ENCODE data around the gene SLC16A2. TPM values are rescaled to one million over a fixed set of nuclear protein-coding genes. Genes with fewer than 3 reads are reported as not detected.

Gene SLC16A2
- total RNA-seq, 1 experiment from 2014 or later: 8.5 TPM

- Histone ChIP-seq H3K27ac (ENCODE audit: low read length) (no peak overlapping the region), H3F3A (ENCODE audit: low read length, unreplicated experiment) (no peaks in the 10 kb centered on the region), H3K27me3 (ENCODE audit: low read length) (no peaks in the 10 kb centered on the region), H3K4me3 (ENCODE audit: low read length) (no peak overlapping the region), H2AFZ (ENCODE audit: low read length) (no peak overlapping the region), H3K9me2 (replicated peaks; ENCODE audit: low read length) (no peaks in the 10 kb centered on the region), H4K20me1 (ENCODE audit: low read length) (no peaks in the 10 kb centered on the region), H3K9me3 (ENCODE audit: low read length) (no peaks in the 10 kb centered on the region), H3K36me3 (ENCODE audit: low read depth, low read length) (no peaks in the 10 kb centered on the region), H3K4me1 (ENCODE audit: insufficient read depth, low read length) (0 out of 2 replicates have a peak, but pooled peaks cover 3% of the 10 kb centered on the region), H3K4me2 (ENCODE audit: low read length) (no peak overlapping the region), H3K9ac (ENCODE audit: low read length) (no peak overlapping the region), H3K79me2 (ENCODE audit: low read length) (no peaks in the 10 kb centered on the region)
- DNase-seq (no peak), ATAC-seq (no peak)
- ChIA-PET CTCF (no interaction called here), POLR2A (ENCODE audit: unreplicated experiment) (no interaction called here)
- TF ChIP-seq EZH2phosphoT487 (IDR thresholded peaks at IDR 0.05; ENCODE audit: borderline replicate concordance, low read length) (no peak), CTCF (conservative IDR thresholded peaks at IDR 0.05; ENCODE audit: low read depth, low read length) (no peak), EZH2 (IDR thresholded peaks at IDR 0.05; ENCODE audit: low read length, unreplicated experiment) (no peak)
- no TSS peak for BruUV-seq (replicated peaks)
- intact Hi-C loops (cut with micrococcal nuclease): no loop called here
Measured at GRCh38 chrX:74438764-74439163, 17.5 kb downstream of the SLC16A2 start.

- ChIA-PET POLR2A (ENCODE audit: unreplicated experiment) (no interaction called here), CTCF (no interaction called here)
- DNase-seq (no peak), ATAC-seq (no peak)
- no peaks in the 10 kb centered on the region for H3K27me3 ChIP-seq (ENCODE audit: low read length)
- no TSS peak for BruUV-seq (replicated peaks)
- H3K27ac ChIP-seq (ENCODE audit: low read length): no peak overlapping the region
- H3K9ac ChIP-seq (ENCODE audit: low read length): no peak overlapping the region
- no peak for TF ChIP-seq EZH2 (IDR thresholded peaks at IDR 0.05; ENCODE audit: low read length, unreplicated experiment)
- no peak for TF ChIP-seq EZH2phosphoT487 (IDR thresholded peaks at IDR 0.05; ENCODE audit: borderline replicate concordance, low read length)
- H3K9me2 ChIP-seq (replicated peaks; ENCODE audit: low read length): no peaks in the 10 kb centered on the region
- H3K4me2 ChIP-seq (ENCODE audit: low read length): no peak overlapping the region
- H4K20me1 ChIP-seq (ENCODE audit: low read length): no peaks in the 10 kb centered on the region
- no peaks in the 10 kb centered on the region for H3F3A ChIP-seq (ENCODE audit: low read length, unreplicated experiment)
- no peak overlapping the region for H2AFZ ChIP-seq (ENCODE audit: low read length)
- intact Hi-C loops (cut with micrococcal nuclease): no loop called here
- no peaks in the 10 kb centered on the region for H3K36me3 ChIP-seq (ENCODE audit: low read depth, low read length)
- no peaks in the 10 kb centered on the region for H3K9me3 ChIP-seq (ENCODE audit: low read length)
- H3K79me2 ChIP-seq (ENCODE audit: low read length): no peaks in the 10 kb centered on the region
- H3K4me3 ChIP-seq (ENCODE audit: low read length): no peak overlapping the region
- H3K4me1 ChIP-seq (ENCODE audit: insufficient read depth, low read length): peaks cover 20% of the 10 kb centered on the region
Measured at GRCh38 chrX:74445099-74445498, 23.8 kb downstream of the SLC16A2 start.

GRCh38 chrX:74446876-74447275 is 25.6 kb downstream of the SLC16A2 start:
- Histone ChIP-seq H3K9me2 (replicated peaks; ENCODE audit: low read length) (no peaks in the 10 kb centered on the region), H3K4me3 (ENCODE audit: low read length) (no peak overlapping the region), H3K79me2 (ENCODE audit: low read length) (no peaks in the 10 kb centered on the region), H3F3A (ENCODE audit: low read length, unreplicated experiment) (peaks cover 7% of the 10 kb centered on the region), H3K4me2 (ENCODE audit: low read length) (no peak overlapping the region), H3K4me1 (ENCODE audit: insufficient read depth, low read length) (peaks cover 35% of the 10 kb centered on the region), H3K36me3 (ENCODE audit: low read depth, low read length) (no peaks in the 10 kb centered on the region), H3K27ac (ENCODE audit: low read length) (no peak overlapping the region), H3K27me3 (ENCODE audit: low read length) (no peaks in the 10 kb centered on the region), H3K9me3 (ENCODE audit: low read length) (no peaks in the 10 kb centered on the region), H4K20me1 (ENCODE audit: low read length) (no peaks in the 10 kb centered on the region), H3K9ac (ENCODE audit: low read length) (no peak overlapping the region), H2AFZ (ENCODE audit: low read length) (no peak overlapping the region)
- DNase-seq (no peak), ATAC-seq (no peak)
- intact Hi-C loops (cut with micrococcal nuclease): no loop called here
- ChIA-PET POLR2A (ENCODE audit: unreplicated experiment) (no interaction called here), CTCF (no interaction called here)
- no TSS peak for BruUV-seq (replicated peaks)
- no peak for TF ChIP-seq EZH2phosphoT487 (IDR thresholded peaks at IDR 0.05; ENCODE audit: borderline replicate concordance, low read length)
- TF ChIP-seq EZH2 (IDR thresholded peaks at IDR 0.05; ENCODE audit: low read length, unreplicated experiment): no peak
- TF ChIP-seq CTCF (conservative IDR thresholded peaks at IDR 0.05; ENCODE audit: low read depth, low read length): no peak

Data from PC-3 (cell line).